Dermis microvascular lymphatic vessel endothelial cell (primary cell): ENCODE results near the gene ABHD13. TPM values are rescaled to one million over a fixed set of nuclear protein-coding genes. Genes with fewer than 3 reads are reported as not detected.
"Not testable (repeated sequence)": the region's sequence is repeated elsewhere in the genome, so short reads cannot be mapped to it uniquely, and the experiment has no call there.

Source experiments
- DNase-seq, 2 donors: peaks; one replicate each; pipeline versions ENCODE4 v3.0.0 to v3.0.0-alpha.2; 2010; ENCODE audit warnings: low read depth in 2 of 2
- total RNA-seq: library from RNA; depleted of rRNA; stranded (reverse); fragments of >200 nt; gene quantifications from 2 replicates; pipeline ENCODE4 v1.2.1, GENCODE V29; 2014

ABHD13 gene
- total RNA-seq, 1 donor from 2014 or later: 5.5 TPM

- DNase-seq: no peak
Measured at GRCh38 chr13:108223687-108224503, 5.7 kb downstream of the ABHD13 start.

DNA sequence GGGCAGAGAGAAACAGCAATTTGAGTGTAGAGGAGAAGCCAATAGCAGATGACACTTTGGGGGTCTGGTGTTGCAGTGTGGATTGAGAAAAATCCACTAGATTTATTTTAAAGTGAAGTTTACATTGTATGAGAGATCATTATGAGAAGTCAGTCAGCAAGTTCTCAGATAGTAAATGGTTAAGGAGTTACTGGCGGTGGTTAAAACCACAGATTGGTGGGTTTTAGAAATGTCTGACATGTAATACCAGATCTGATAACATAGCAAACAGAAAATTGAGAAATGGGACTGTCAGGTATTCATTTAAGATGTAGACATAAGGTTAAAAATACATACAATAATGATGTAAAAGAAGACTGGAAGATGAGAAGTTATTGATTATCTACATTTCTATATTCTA lies 7.2 kb downstream of the ABHD13 start:
- no peak for DNase-seq

DNA sequence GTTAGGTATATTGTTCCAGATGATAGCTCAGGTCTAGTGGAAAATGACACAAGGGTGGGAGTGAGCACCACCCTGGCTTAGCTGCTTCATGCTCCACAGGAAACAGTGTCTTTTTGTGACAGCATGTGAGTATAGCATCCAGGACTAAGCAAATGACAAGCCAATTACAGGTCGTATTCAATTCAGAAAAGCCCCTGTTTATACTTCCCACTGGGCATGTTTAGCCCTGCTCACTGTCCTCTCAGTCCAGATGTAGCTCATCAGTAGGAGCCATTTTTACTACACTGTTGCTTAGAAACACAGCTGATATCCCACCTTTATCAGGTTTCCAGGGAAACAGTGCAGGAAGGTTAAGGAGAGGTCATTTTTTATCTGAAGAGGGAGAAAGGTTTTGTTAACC lies 8.0 kb downstream of the ABHD13 start:
- DNase-seq: no peak

DNA sequence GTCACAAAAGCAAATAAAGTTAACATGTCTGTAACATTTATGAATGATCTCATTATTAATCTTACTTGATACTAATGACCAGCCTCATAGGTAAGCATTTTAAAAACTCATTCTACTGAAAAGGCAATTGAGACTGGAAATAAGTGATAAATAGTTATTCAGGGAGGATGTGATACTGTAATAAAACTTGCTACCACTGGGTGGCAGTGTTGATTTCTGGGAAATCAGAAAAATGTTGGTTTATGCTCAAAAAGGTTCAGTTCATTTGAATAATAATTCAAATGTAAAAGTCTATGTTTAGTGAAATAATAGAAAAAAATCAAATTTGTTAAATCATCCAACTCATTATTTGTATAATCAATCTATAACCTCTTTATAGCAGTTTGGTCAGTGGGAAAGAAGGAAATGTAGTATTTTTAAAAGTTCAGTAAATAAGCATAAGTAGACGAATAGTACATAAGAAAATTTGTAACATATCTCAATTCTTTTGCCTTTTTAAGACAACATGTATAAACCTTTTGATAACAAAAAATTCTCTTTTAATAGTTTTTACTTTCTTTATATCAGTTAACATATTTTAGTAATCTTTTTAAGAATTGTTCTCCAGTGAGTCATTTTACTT lies 9.6 kb downstream of the ABHD13 start:
- peak; percentile 24 to 49 for DNase-seq

DNA sequence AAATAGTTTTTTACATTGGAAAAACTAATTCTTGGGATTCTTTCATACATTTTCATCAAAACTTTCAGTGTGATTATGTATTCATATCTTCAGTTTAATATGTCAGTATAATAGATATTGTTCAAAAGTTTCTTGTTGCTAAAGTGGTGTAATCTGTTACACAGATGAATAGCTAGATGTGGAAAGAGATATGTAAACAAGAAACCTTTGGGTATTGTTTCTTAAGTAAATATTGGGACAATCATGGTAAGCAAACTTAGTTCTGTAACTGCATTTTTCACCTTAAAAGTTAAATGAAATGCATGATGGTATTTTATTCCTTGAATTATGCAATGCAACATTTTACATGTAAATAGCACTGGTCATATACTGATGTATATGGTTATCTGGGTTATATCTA lies 12.2 kb downstream of the ABHD13 start:
- no peak for DNase-seq

- no peak for DNase-seq
Measured at GRCh38 chr13:108249150-108249549, 31.0 kb downstream of the ABHD13 start.

- no peak for DNase-seq
Measured at GRCh38 chr13:108257248-108257647, 39.1 kb downstream of the ABHD13 start.

GRCh38 chr13:108263621-108264355 lies 45.6 kb downstream of the ABHD13 start:
- DNase-seq: no peak

DNA sequence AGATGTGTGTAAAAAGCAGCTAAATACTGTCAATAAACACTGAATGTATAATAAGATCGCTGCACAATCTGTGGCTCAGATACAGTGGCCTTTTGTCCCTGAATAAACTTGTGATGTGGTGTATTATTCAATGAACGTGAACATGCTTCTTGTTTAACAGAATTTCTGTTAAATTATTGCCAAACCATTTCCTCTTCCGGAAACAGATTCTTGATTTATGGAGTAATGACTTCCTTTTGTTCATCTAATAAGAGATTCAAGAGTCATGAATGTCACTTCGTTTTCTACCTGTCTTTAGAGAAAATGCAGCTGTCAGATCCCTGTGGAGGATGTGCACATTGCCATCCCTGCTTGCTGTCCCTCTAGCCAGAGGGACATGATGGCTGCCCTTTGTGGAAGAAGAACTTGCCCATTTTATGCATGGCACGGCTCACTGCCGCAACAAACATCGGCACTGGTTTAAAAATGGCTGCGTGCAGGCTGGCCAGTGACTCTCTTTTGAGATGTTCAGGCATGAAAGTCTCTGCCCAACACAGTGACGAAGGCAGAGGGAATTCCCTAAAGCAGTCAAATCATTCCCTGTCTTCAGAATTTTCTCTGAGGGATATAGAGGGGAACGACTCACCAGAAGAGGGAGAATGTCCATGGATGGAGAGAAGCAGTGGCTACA lies 48.3 kb downstream of the ABHD13 start:
- peak; percentile 22 to 25 for DNase-seq

- no peak for DNase-seq
Measured at GRCh38 chr13:108267347-108267746, 49.2 kb downstream of the ABHD13 start.

DNA sequence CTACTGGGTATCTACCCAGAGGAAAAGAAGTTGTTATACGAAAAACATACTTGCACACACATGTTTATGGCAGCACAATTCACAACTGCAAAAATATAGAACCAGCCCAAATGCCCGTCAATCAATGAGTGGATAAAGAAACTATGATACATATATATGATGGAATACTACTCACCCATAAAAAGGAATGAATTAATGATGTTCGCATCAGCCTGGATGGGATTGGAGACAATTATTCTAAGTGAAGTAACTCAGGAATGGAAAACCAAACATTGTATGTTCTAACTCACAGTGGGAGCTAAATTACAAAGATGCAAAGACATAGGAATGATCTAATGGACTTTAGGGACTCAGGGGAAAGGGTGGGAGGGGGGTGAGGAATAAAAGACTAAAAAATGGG lies 49.7 kb downstream of the ABHD13 start:
- DNase-seq: not testable (repeated sequence)

DNA sequence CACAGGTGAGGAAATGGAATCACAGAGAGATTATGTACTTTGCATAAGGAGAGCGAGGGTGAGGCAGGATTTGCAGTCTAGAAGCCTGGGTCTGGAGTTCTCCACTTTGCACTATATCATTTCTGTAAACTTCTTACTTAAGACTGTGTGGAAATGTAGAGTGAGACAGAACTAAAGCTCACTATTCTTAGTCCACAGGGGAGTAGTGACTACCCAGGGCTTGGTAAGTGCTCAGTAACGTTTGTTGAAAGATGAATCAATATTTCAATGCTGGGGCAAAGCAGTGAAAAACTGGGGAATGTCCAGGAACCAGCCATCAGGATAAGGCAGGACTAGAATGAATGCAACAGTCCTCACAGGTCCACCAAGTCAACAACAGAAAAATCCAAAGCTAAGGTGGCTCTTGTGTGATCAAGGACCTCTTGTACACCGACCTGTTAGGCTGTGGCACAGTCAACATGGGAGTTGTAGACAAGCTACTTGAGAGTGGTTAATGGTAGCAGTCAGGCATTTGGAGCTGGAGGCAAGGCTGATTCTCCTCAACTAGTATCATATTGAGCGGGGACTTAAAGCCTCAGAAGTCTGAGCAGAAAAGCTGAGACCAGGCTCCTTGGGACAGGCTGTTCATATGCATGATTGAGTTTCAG lies 50.4 kb downstream of the ABHD13 start:
- DNase-seq: no peak

GRCh38 chr13:108269601-108270328 lies 51.6 kb downstream of the ABHD13 start, which contains the start of gene TNFSF13B:
Gene TNFSF13B, plus strand, starts transcription at chr13:108269718. Its CDS starts 178 bp downstream, at chr13:108269896.
- DNase-seq: no peak

DNA sequence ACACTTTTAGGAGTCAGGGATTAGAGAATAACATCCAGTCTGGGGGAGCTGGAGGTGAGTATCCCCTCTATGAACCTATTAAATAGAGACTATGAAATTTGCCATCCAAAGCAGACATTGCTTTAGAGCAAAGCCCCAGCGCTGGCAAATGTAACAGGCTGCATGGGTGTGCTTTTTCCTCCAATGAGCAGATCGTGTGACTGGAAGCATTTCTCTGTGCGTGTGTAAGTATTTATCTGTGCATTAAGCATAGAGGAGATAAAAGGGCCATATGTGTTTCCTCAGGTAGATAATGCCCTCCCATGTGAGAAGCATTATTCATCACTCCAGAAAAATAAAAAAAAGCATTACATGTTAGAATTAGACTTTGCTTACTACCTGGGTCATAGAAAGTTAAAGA lies 52.2 kb downstream of the ABHD13 start:
- DNase-seq: no peak

DNA sequence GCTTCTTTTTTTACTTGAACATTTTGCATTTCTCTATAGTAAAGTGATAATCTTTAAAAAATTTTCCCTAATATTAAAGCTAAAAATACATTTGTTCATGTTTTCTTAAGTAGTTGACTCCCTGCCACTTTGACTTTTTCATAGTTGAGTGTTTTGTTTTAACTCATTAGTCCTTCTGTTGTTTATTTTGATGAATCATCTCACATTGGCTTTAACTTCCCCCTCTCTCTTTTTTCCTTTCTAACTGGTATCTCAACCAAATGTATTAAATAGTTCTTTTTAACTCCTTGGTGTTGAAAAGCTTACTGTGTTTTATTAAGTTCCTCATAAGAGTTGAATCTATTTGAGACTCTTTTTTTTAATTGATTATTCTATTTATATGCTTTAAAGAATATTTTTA lies 54.1 kb downstream of the ABHD13 start:
- no peak for DNase-seq

GRCh38 chr13:108273429-108274118 lies 55.4 kb downstream of the ABHD13 start:
- DNase-seq: no peak

GRCh38 chr13:108274718-108275117 lies 56.5 kb downstream of the ABHD13 start:
- no peak for DNase-seq

- DNase-seq: no peak
Measured at GRCh38 chr13:108276060-108276459, 57.9 kb downstream of the ABHD13 start.

DNA sequence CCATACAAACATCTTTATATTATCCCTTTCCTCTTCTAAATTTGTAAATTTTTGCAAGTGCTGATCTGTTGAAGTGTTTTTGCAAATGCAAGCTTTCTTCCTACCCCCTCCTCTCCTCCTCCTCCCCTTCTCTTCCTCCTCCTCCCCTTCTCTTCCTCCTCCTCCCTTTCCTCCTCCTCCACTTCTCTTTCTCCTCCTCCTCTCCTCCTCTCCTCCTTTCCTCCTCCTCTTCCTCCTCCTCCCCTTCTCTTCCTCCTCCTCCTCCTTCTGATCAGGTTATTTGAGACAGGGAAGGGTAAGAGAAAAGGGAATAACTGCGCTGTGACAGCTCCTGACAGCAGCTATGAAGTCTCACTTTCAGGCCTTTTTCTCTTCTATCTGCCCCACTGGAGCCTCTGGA lies 60.3 kb downstream of the ABHD13 start:
- DNase-seq: no peak

DNA sequence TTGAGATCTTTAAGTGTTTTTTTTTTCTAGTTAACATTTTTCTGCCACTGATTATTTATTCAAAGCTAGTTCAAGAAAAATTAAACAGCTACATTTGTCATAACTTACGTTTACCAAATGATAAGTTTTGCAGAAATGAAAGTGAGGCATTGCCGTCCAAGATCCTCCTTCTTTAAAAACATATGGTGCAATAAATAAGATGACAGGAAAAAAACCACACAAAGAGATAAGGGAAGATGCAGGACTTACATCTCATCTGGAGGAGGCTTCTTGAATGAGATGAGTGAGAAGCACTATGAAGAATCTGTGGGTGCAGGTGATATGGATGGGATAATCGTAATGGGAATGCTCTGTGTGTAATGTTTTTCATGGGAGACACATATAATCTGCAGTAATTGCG lies 63.7 kb downstream of the ABHD13 start:
- DNase-seq: no peak
